Measurements from ENCODE around the gene ZNF275.

DNA sequence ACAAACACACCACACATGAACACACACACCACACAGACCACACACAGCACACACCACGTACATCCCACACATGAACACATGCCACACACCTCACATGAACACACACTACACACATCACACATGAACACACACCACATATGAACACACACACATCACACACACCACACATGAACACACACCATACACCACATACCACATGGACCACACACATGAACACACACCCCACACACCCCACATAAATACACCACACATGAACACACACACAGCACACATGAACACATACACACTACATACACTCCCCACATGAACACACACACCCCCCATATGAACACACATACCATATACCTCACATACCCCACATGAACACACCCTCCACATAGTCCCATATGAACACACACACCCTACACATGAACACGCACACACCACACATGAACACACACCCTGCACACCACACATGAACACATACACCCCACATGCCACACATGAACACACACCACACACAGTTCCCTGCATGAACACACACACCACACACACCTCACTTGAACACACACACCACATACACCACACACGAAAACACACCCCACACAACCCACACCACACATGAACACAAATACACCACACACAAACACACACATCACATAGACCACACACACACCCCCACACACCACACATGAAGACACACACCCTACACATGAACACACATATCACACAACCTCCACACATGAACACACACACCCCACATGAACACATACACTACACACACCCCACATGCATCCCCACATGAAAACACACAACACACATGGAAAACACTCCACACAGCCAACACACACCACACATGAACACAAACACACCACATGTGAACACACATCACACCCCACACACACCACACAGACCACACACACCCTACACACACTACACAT is 48.9 kb downstream of the ZNF275 start:
- TF ChIP-seq ISL1 (CRISPR knock-in tag; IDR thresholded peaks at IDR 0.05) (no peak), ZNF8 (CRISPR knock-in tag; IDR thresholded peaks at IDR 0.05) (no peak), ZFP30 (CRISPR knock-in tag; IDR thresholded peaks at IDR 0.05) (no peak), GLIS3 (CRISPR knock-in tag; IDR thresholded peaks at IDR 0.05) (no peak), ESRRG (CRISPR knock-in tag; IDR thresholded peaks at IDR 0.05) (no peak), ZFP3 (CRISPR knock-in tag; IDR thresholded peaks at IDR 0.05) (no peak)
- TF ChIP-seq, protein P1, sequence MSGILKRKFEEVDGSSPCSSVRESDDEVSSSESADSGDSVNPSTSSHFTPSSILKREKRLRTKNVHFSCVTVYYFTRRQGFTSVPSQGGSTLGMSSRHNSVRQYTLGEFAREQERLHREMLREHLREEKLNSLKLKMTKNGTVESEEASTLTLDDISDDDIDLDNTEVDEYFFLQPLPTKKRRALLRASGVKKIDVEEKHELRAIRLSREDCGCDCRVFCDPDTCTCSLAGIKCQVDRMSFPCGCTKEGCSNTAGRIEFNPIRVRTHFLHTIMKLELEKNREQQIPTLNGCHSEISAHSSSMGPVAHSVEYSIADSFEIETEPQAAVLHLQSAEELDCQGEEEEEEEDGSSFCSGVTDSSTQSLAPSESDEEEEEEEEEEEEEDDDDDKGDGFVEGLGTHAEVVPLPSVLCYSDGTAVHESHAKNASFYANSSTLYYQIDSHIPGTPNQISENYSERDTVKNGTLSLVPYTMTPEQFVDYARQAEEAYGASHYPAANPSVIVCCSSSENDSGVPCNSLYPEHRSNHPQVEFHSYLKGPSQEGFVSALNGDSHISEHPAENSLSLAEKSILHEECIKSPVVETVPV (CRISPR knock-in tag; IDR thresholded peaks at IDR 0.05): no peak
- TF ChIP-seq, protein P2, sequence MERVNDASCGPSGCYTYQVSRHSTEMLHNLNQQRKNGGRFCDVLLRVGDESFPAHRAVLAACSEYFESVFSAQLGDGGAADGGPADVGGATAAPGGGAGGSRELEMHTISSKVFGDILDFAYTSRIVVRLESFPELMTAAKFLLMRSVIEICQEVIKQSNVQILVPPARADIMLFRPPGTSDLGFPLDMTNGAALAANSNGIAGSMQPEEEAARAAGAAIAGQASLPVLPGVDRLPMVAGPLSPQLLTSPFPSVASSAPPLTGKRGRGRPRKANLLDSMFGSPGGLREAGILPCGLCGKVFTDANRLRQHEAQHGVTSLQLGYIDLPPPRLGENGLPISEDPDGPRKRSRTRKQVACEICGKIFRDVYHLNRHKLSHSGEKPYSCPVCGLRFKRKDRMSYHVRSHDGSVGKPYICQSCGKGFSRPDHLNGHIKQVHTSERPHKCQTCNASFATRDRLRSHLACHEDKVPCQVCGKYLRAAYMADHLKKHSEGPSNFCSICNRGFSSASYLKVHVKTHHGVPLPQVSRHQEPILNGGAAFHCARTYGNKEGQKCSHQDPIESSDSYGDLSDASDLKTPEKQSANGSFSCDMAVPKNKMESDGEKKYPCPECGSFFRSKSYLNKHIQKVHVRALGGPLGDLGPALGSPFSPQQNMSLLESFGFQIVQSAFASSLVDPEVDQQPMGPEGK (CRISPR knock-in tag; IDR thresholded peaks at IDR 0.05; ENCODE audit: borderline replicate concordance): no peak
- TF ChIP-seq, protein P3, sequence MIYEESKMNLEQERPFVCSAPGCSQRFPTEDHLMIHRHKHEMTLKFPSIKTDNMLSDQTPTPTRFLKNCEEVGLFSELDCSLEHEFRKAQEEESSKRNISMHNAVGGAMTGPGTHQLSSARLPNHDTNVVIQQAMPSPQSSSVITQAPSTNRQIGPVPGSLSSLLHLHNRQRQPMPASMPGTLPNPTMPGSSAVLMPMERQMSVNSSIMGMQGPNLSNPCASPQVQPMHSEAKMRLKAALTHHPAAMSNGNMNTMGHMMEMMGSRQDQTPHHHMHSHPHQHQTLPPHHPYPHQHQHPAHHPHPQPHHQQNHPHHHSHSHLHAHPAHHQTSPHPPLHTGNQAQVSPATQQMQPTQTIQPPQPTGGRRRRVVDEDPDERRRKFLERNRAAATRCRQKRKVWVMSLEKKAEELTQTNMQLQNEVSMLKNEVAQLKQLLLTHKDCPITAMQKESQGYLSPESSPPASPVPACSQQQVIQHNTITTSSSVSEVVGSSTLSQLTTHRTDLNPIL (CRISPR knock-in tag; IDR thresholded peaks at IDR 0.05; ENCODE audit: low read depth): no peak
